Measurements from ENCODE around the gene SLC34A1. TPM values are rescaled to one million over a fixed set of nuclear protein-coding genes. Genes with fewer than 3 reads are reported as not detected.

The SLC34A1 gene
- total RNA-seq, 2 experiments from 2014 or later = 0.35 to 0.63 TPM

DNA sequence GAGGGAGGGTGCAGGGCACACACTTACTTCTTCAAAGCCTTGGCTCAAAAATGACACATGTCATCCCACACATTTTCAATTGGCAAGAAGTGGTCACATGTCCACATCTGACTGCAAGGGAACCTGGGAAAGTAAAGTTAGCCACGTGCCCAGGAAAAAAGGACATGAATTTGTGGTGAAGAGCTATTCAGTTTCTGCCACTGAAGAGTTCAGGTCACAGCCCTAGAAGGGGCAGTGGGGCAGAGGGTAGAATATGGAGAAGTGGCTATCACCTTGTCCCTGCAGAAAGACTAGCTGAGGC, 28.4 kb upstream of the SLC34A1 start:
- CTCF ChIA-PET (ENCODE audit: unreplicated experiment) = interaction anchor here (0.6 to 1.0 kb wide), 3 partner anchors 20 to 131 kb away, joined by 3 read pairs; no protein-coding TSS in a partner anchor

DNA sequence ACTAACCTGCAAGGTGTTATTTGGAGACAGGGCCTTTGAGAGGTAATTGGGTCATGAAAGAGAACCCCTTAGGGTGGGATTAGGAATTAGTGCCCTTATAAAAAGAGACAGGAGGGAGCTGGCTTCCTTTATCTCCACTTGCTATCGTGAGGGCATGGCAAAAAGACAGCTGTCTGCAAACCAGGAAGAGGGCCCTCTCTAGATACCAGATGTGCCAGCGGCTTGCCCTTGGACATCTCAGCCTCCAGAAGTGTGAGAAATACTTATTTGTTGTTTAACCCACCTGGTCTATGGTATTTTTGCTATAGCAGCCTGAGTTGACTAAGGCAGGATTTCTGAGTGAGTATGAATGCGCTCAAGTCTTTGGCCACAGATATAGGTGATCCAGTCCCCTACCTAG, 27.5 kb upstream of the SLC34A1 start:
- Histone ChIP-seq H3K27ac (ENCODE audit: low read depth, low read length, poor library complexity, severe bottlenecking) (peak overlapping the region; percentile 65), H3K9me2 (ENCODE audit: insufficient read depth, low read length) (no peaks in the 10 kb centered on the region), H2AFZ (ENCODE audit: low read length) (peak overlapping the region; percentile 88; the same call in 1 of the 2 replicates), H3K9me3 (ENCODE audit: low read length) (peaks cover 8% of the 10 kb centered on the region), H3K4me3 (ENCODE audit: low read depth, low read length, poor library complexity, severe bottlenecking) (peak overlapping the region; percentile 74), H4K20me1 (ENCODE audit: insufficient read depth, low read length) (no peaks in the 10 kb centered on the region), H3K36me3 (ENCODE audit: insufficient read depth, low read length) (no peaks in the 10 kb centered on the region; the same call in 1 of the 2 replicates), H3K4me2 (ENCODE audit: low read length) (peak overlapping the region; percentile 95), H3K4me1 (ENCODE audit: insufficient read depth, low read length, poor library complexity, severe bottlenecking) (peaks cover 54% of the 10 kb centered on the region), H3K79me2 (ENCODE audit: insufficient read depth, low read depth, low read length) (peaks cover 7% of the 10 kb centered on the region; the same call in 1 of the 2 replicates)
- intact Hi-C loops (cut with micrococcal nuclease; ENCODE audit: unreplicated experiment) = loop anchor here (1.0 kb wide), 1 partner anchor 33 kb away; no protein-coding TSS in a partner anchor
- no TSS peak for BruUV-seq (replicated peaks)
- TF ChIP-seq CTCF (conservative IDR thresholded peaks at IDR 0.05; ENCODE audit: low read length) = no peak
- no peak for TF ChIP-seq EZH2phosphoT487 (IDR thresholded peaks at IDR 0.05; ENCODE audit: borderline replicate concordance, low read depth, low read length)
- ChIA-PET POLR2A (interaction anchor here (0.6 to 1.7 kb wide), 9 partner anchors 8 to 241 kb away, joined by 3 to 7 read pairs (median 5); no protein-coding TSS in a partner anchor), CTCF (ENCODE audit: unreplicated experiment) (interaction anchor here (1.0 kb wide), 2 partner anchors 21 to 74 kb away, joined by 3 read pairs; no protein-coding TSS in a partner anchor)
- DNase-seq (ENCODE audit: low spot score) = peak; percentile 29

More for the DNA sequence above, 28.4 kb upstream of the SLC34A1 start:
- no peak for DNase-seq (ENCODE audit: low spot score)
- Histone ChIP-seq H2AFZ (ENCODE audit: low read length) (no peak overlapping the region), H3K79me2 (ENCODE audit: insufficient read depth, low read depth, low read length) (peaks cover 13% of the 10 kb centered on the region), H3K4me1 (ENCODE audit: insufficient read depth, low read length, poor library complexity, severe bottlenecking) (peaks cover 45% of the 10 kb centered on the region), H3K9me3 (ENCODE audit: low read length) (peaks cover 8% of the 10 kb centered on the region), H3K27ac (ENCODE audit: low read depth, low read length, poor library complexity, severe bottlenecking) (no peak overlapping the region), H3K4me3 (ENCODE audit: low read depth, low read length, poor library complexity, severe bottlenecking) (no peak overlapping the region), H4K20me1 (ENCODE audit: insufficient read depth, low read length) (no peaks in the 10 kb centered on the region; the same call in 1 of the 2 replicates), H3K36me3 (ENCODE audit: insufficient read depth, low read length) (no peaks in the 10 kb centered on the region; the same call in 1 of the 2 replicates), H3K9me2 (ENCODE audit: insufficient read depth, low read length) (no peaks in the 10 kb centered on the region), H3K4me2 (ENCODE audit: low read length) (no peak overlapping the region)
- POLR2A ChIA-PET = interaction anchor here (0.7 to 1.5 kb wide), 6 partner anchors 9 to 90 kb away, joined by 3 to 7 read pairs (median 6); no protein-coding TSS in a partner anchor
- no TSS peak for BruUV-seq (replicated peaks)
- TF ChIP-seq CTCF (conservative IDR thresholded peaks at IDR 0.05; ENCODE audit: low read length) = no peak
- TF ChIP-seq EZH2phosphoT487 (IDR thresholded peaks at IDR 0.05; ENCODE audit: borderline replicate concordance, low read depth, low read length) = no peak
- intact Hi-C loops (cut with micrococcal nuclease; ENCODE audit: unreplicated experiment) = no loop called here

DNA sequence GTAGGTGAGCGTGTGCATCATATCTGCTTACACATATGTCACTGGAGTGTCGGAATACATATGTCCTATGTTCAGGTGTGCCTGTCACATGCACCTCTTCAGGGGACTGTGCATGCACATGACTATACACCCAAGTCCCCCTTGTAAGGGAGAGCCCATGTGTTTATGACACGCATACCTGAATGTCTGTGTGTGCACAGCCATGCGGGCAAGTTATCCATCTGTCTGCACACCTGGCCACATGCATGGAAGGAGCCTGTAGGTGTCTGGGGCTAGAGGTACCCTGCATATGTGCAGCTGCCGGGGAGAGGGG, 27.1 kb upstream of the SLC34A1 start:
- Histone ChIP-seq H3K79me2 (ENCODE audit: insufficient read depth, low read depth, low read length) (peaks cover 7% of the 10 kb centered on the region; the same call in 1 of the 2 replicates), H2AFZ (ENCODE audit: low read length) (peak overlapping the region; percentile 88), H3K9me2 (ENCODE audit: insufficient read depth, low read length) (no peaks in the 10 kb centered on the region), H3K36me3 (ENCODE audit: insufficient read depth, low read length) (no peaks in the 10 kb centered on the region; the same call in 1 of the 2 replicates), H3K4me2 (ENCODE audit: low read length) (peak overlapping the region; percentile 95), H3K4me3 (ENCODE audit: low read depth, low read length, poor library complexity, severe bottlenecking) (peak overlapping the region; percentile 74), H4K20me1 (ENCODE audit: insufficient read depth, low read length) (no peaks in the 10 kb centered on the region), H3K9me3 (ENCODE audit: low read length) (peaks cover 8% of the 10 kb centered on the region), H3K4me1 (ENCODE audit: insufficient read depth, low read length, poor library complexity, severe bottlenecking) (peaks cover 55% of the 10 kb centered on the region), H3K27ac (ENCODE audit: low read depth, low read length, poor library complexity, severe bottlenecking) (peak overlapping the region; percentile 65)
- no TSS peak for BruUV-seq (replicated peaks)
- ChIA-PET CTCF (ENCODE audit: unreplicated experiment) (interaction anchor here (1.6 kb wide), 1 partner anchor 12 kb away, joined by 4 read pairs; no protein-coding TSS in a partner anchor), POLR2A (interaction anchor here (0.5 to 1.7 kb wide), 6 partner anchors 11 to 893 kb away, joined by 3 to 7 read pairs (median 3); no protein-coding TSS in a partner anchor)
- TF ChIP-seq CTCF (conservative IDR thresholded peaks at IDR 0.05; ENCODE audit: low read length) (no peak), EZH2phosphoT487 (IDR thresholded peaks at IDR 0.05; ENCODE audit: borderline replicate concordance, low read depth, low read length) (no peak)
- intact Hi-C loops (cut with micrococcal nuclease; ENCODE audit: unreplicated experiment) = loop anchor here (1.0 kb wide), 1 partner anchor 32 kb away; no protein-coding TSS in a partner anchor
- DNase-seq (ENCODE audit: low spot score) = peak; percentile 30

Measured in OCI-LY7 (cell line).